Liver (tissue), 3 donors: Measurements from ENCODE around the gene BOD1L1.

ENCODE experiments used
- FOXA1 ChIP-seq: IDR thresholded peaks from 2 replicates; pipeline ENCODE4 v1.6.1; 2016; ENCODE audit warnings: antibody characterized with exemption
- GABPA ChIP-seq, 2 donors: IDR thresholded peaks in 1 of 2; conservative IDR thresholded peaks in 1 of 2; 2 replicates each; pipeline ENCODE4 v1.6.1; 2016; ENCODE audit warnings: antibody characterized with exemption in 2 of 2, mild to moderate bottlenecking in 1 of 2, moderate library complexity in 1 of 2
- RAD21 ChIP-seq, 2 donors: IDR thresholded peaks; 2 replicates each; pipeline ENCODE4 v1.6.1; 2016; ENCODE audit warnings: antibody characterized with exemption in 2 of 2, mild to moderate bottlenecking in 2 of 2
- RXRA ChIP-seq, 2 donors: IDR thresholded peaks; 2 replicates each; pipeline ENCODE4 v1.6.1; 2017 to 2018; ENCODE audit warnings: antibody characterized with exemption in 2 of 2, mild to moderate bottlenecking in 1 of 2
- TAF1 ChIP-seq: conservative IDR thresholded peaks from 2 replicates; pipeline ENCODE4 v1.6.1; 2016; ENCODE audit warnings: antibody characterized with exemption, mild to moderate bottlenecking
- YY1 ChIP-seq: IDR thresholded peaks from 2 replicates; pipeline ENCODE4 v1.6.1; 2016; ENCODE audit warnings: antibody characterized with exemption, mild to moderate bottlenecking
- TF ChIP-seq, protein P1 (sequence below): fragments of 150-350 bp; IDR thresholded peaks from 2 replicates; pipeline ENCODE4 v1.5.1; 2017; ENCODE audit warnings: improper control_type of control experiment, low read depth, low read length; ENCODE audit not compliant: missing input control
- TF ChIP-seq, protein P2 (sequence below): IDR thresholded peaks from 2 replicates; pipeline ENCODE4 v1.6.1; 2016; ENCODE audit warnings: antibody characterized with exemption, mild to moderate bottlenecking
- TF ChIP-seq, protein P3 (sequence below): IDR thresholded peaks from 2 replicates; pipeline ENCODE4 v1.6.1; 2016; ENCODE audit warnings: antibody characterized with exemption
- donor health status: healthy.
- donor health status: healthy.

DNA sequence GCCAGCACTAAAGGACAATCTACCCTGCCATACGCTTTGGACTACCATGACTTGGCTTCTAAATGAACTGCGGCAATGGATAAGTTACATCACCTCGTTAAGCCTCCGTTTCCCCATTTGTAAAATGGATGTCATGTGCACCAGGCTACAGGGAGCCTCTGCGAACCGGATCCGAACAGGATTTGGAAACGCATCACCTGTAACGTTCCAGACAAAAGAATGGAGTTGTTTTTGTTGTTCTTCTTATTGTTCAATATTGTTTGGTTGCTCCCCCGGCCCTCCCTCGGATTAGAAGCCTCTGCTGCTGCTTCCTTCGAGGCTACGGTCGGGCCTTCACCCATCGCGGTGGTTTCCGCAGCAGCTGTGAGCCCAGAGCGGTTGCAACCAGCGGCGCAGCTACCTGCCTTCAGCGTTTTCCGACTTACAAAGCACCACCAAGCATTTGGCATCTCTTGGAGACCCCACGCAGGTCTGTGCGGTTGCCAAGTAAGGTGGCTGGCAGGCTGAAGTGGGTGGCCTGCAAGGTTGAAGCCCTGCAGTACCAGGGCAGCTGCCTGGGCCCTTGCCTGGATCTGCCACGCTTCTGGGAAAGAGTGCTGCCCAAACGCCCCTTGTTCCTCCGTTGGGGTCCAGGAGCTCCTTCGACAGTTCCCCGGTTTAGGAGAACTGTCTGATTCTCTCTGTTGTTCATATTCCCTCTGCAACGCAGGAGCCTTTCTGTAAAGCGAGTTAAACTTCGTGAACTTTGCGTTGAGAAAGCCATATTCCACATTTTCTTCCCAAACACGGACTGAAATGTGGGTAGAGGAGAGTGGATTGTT lies 90.3 kb downstream of the BOD1L1 start:
- TF ChIP-seq, protein P1, sequence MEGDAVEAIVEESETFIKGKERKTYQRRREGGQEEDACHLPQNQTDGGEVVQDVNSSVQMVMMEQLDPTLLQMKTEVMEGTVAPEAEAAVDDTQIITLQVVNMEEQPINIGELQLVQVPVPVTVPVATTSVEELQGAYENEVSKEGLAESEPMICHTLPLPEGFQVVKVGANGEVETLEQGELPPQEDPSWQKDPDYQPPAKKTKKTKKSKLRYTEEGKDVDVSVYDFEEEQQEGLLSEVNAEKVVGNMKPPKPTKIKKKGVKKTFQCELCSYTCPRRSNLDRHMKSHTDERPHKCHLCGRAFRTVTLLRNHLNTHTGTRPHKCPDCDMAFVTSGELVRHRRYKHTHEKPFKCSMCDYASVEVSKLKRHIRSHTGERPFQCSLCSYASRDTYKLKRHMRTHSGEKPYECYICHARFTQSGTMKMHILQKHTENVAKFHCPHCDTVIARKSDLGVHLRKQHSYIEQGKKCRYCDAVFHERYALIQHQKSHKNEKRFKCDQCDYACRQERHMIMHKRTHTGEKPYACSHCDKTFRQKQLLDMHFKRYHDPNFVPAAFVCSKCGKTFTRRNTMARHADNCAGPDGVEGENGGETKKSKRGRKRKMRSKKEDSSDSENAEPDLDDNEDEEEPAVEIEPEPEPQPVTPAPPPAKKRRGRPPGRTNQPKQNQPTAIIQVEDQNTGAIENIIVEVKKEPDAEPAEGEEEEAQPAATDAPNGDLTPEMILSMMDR: no peak
- TF ChIP-seq, protein P2, sequence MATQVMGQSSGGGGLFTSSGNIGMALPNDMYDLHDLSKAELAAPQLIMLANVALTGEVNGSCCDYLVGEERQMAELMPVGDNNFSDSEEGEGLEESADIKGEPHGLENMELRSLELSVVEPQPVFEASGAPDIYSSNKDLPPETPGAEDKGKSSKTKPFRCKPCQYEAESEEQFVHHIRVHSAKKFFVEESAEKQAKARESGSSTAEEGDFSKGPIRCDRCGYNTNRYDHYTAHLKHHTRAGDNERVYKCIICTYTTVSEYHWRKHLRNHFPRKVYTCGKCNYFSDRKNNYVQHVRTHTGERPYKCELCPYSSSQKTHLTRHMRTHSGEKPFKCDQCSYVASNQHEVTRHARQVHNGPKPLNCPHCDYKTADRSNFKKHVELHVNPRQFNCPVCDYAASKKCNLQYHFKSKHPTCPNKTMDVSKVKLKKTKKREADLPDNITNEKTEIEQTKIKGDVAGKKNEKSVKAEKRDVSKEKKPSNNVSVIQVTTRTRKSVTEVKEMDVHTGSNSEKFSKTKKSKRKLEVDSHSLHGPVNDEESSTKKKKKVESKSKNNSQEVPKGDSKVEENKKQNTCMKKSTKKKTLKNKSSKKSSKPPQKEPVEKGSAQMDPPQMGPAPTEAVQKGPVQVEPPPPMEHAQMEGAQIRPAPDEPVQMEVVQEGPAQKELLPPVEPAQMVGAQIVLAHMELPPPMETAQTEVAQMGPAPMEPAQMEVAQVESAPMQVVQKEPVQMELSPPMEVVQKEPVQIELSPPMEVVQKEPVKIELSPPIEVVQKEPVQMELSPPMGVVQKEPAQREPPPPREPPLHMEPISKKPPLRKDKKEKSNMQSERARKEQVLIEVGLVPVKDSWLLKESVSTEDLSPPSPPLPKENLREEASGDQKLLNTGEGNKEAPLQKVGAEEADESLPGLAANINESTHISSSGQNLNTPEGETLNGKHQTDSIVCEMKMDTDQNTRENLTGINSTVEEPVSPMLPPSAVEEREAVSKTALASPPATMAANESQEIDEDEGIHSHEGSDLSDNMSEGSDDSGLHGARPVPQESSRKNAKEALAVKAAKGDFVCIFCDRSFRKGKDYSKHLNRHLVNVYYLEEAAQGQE: no peak
- no peak for TF ChIP-seq YY1
- no peak for TF ChIP-seq RXRA (IDR thresholded peaks at IDR 0.05)
- TF ChIP-seq FOXA1: no peak
- TF ChIP-seq, protein P3, sequence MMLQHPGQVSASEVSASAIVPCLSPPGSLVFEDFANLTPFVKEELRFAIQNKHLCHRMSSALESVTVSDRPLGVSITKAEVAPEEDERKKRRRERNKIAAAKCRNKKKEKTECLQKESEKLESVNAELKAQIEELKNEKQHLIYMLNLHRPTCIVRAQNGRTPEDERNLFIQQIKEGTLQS: no peak
- TF ChIP-seq TAF1: no peak
- TF ChIP-seq RAD21 (IDR thresholded peaks at IDR 0.05): no peak
- TF ChIP-seq GABPA (IDR thresholded peaks at IDR 0.05 in 1 of 2, conservative IDR thresholded peaks at IDR 0.05 in 1 of 2): no peak
